ENCODE measurements around the gene ZNF175. TPM values are rescaled to one million over a fixed set of nuclear protein-coding genes. Genes with fewer than 3 reads are reported as not detected.

Gene ZNF175
- polyA plus RNA-seq, 1 of the 3 experiments (the other 2 are of a cell fraction), result 3.1 TPM

DNA sequence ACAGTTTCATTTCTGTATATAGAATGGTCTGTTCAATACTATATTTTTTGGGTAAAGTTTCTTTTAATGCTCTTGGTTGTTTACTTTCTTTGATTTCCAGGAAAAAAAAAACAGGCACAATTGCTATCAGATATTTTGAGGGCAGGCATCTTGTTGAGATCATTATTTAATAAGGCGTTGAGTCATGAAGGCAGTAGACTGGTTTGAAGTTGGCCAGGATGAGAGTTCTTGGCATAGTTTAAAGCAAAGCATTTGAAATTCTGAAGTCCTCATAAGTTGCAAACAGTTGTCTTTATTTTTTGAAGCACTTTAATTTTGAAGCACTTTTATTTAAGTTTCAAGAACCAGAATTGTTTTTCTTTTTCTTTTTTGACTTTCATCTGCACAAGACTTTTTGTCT is 2.6 kb upstream of the ZNF175 start (continued):
- TF ChIP-seq EZH2phosphoT487 (IDR thresholded peaks at IDR 0.05; ENCODE audit: borderline replicate concordance, low read depth), result no peak
- TF ChIP-seq MEF2A (IDR thresholded peaks at IDR 0.05; ENCODE audit: borderline replicate concordance, low read depth), result no peak

DNA sequence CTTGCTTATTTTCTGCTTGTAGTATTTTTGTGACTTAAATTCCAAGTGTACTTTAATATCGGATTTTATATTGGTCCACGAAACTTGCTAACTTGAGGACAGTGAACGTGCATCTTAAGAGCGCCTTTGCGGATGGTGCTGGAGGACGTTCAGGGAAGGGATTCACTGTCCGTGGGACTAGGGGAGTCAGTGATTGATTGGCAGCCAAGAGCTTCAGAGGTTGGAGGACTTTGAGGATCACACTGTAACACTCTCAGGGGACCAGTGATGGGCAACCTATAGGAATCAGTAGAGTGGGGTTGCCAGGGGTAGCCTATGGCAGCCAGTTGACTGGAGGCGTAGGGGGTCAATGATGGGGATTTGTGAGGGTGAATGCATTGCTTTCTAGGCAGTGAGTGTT is 516 bp downstream of the ZNF175 start:
- Histone ChIP-seq H4K20me1 (ENCODE audit: insufficient read depth) (no peaks in the 10 kb centered on the region), H3F3A (replicated peaks; ENCODE audit: insufficient read depth) (peaks cover 18% of the 10 kb centered on the region), H3K4me1 (ENCODE audit: control insufficient read depth in 1 of 2, insufficient read depth in 2 of 2, low read depth in 1 of 2, low read length in 1 of 2) (peaks cover 0 to 13% of the 10 kb centered on the region in 2 experiments; a peak in 2 of 4 replicates), H3K27me3 (ENCODE audit: insufficient read depth) (no peaks in the 10 kb centered on the region; the same call in 1 of the 2 replicates), H3K4me3 (ENCODE audit: low read depth in 2 of 2, low read length in 1 of 2) (peak overlapping the region; percentile 72 to 77), H3K9me3 (no peaks in the 10 kb centered on the region; the same call in 1 of the 2 replicates), H3K9ac (peak overlapping the region; percentile 72), H3K9me2 (no peaks in the 10 kb centered on the region), H3K27ac (ENCODE audit: low read depth in 2 of 2, low read length in 1 of 2) (peak overlapping the region in 1 of 2 experiments; percentile 62; a peak in 2 of 4 replicates), H3K36me3 (replicated peaks in 1 of 2; ENCODE audit: control insufficient read depth in 1 of 2, insufficient read depth in 2 of 2, low read length in 1 of 2) (peaks cover 26 to 29% of the 10 kb centered on the region in 2 experiments), H3K4me2 (peak overlapping the region; percentile 88), H2AFZ (ENCODE audit: low read depth) (peak overlapping the region; percentile 36; the same call in 1 of the 2 replicates), H3K79me2 (ENCODE audit: insufficient read depth) (peaks cover 52% of the 10 kb centered on the region)
- DNase-seq, result peak; percentile 20
- CTCF ChIA-PET, result interaction anchor here (1.1 to 1.2 kb wide), 2 partner anchors 13 to 85 kb away, joined by 3 read pairs; no protein-coding TSS in a partner anchor
- POLR2A ChIA-PET, result interaction anchor here (1.0 to 1.1 kb wide), 2 partner anchors 9 to 23 kb away, joined by 4 to 6 read pairs; no protein-coding TSS in a partner anchor
- 7% methylated on average over 8 of the region's 8 CpGs for WGBS (ENCODE audit: low lambda C conversion rate)
- TF ChIP-seq EZH2phosphoT487 (IDR thresholded peaks at IDR 0.05; ENCODE audit: borderline replicate concordance, low read depth) (no peak), NRF1 (IDR thresholded peaks at IDR 0.05; ENCODE audit: low read depth, low read length) (no peak), JUND (IDR thresholded peaks at IDR 0.05) (no peak), MXI1 (IDR thresholded peaks at IDR 0.05; ENCODE audit: low read depth, low read length) (no peak), FOXM1 (IDR thresholded peaks at IDR 0.05; ENCODE audit: low read depth) (no peak)
- TF ChIP-seq, protein P1, sequence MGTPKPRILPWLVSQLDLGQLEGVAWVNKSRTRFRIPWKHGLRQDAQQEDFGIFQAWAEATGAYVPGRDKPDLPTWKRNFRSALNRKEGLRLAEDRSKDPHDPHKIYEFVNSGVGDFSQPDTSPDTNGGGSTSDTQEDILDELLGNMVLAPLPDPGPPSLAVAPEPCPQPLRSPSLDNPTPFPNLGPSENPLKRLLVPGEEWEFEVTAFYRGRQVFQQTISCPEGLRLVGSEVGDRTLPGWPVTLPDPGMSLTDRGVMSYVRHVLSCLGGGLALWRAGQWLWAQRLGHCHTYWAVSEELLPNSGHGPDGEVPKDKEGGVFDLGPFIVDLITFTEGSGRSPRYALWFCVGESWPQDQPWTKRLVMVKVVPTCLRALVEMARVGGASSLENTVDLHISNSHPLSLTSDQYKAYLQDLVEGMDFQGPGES (IDR thresholded peaks at IDR 0.05; ENCODE audit: low read depth, low read length), result no peak
- TF ChIP-seq, protein P2, sequence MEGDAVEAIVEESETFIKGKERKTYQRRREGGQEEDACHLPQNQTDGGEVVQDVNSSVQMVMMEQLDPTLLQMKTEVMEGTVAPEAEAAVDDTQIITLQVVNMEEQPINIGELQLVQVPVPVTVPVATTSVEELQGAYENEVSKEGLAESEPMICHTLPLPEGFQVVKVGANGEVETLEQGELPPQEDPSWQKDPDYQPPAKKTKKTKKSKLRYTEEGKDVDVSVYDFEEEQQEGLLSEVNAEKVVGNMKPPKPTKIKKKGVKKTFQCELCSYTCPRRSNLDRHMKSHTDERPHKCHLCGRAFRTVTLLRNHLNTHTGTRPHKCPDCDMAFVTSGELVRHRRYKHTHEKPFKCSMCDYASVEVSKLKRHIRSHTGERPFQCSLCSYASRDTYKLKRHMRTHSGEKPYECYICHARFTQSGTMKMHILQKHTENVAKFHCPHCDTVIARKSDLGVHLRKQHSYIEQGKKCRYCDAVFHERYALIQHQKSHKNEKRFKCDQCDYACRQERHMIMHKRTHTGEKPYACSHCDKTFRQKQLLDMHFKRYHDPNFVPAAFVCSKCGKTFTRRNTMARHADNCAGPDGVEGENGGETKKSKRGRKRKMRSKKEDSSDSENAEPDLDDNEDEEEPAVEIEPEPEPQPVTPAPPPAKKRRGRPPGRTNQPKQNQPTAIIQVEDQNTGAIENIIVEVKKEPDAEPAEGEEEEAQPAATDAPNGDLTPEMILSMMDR (IDR thresholded peaks at IDR 0.05), result no peak

DNA sequence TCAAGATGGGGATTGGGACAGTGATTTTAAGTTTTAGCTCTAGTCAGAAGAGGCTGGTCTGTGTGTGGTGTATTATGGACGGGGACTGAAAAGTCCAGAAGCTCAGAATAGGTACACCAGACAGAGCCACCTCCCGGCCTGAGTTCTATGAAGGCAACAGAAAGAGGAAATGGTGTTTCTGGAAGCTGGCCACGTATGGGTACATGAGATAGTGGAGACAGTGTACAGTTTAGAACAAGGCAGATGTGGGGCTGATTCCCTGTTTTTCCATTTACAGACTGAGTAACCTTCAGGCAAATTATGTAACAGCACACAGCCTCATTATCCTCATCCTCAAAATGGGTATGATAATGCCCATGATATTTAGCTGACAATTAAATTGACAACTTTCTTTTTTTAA is 1.3 kb downstream of the ZNF175 start:
- Histone ChIP-seq H2AFZ (ENCODE audit: low read depth) (no peak overlapping the region), H3K9ac (peak overlapping the region; percentile 72)
- TF ChIP-seq, protein P2 (IDR thresholded peaks at IDR 0.05), result no peak
- TF ChIP-seq NRF1 (IDR thresholded peaks at IDR 0.05; ENCODE audit: low read depth, low read length) (no peak), SMC3 (IDR thresholded peaks at IDR 0.05; ENCODE audit: low read depth, low read length) (no peak), RCOR1 (IDR thresholded peaks at IDR 0.05; ENCODE audit: low read length) (no peak), RAD21 (IDR thresholded peaks at IDR 0.05; ENCODE audit: low read length) (no peak), FOSL2 (IDR thresholded peaks at IDR 0.05; ENCODE audit: borderline replicate concordance, low read depth) (no peak), YY1 (IDR thresholded peaks at IDR 0.05; ENCODE audit: low read depth) (no peak), EP300 (IDR thresholded peaks at IDR 0.05; ENCODE audit: borderline replicate concordance in 1 of 2, low read depth in 1 of 2, low read length in 1 of 2) (no peak), RXRA (IDR thresholded peaks at IDR 0.05; ENCODE audit: borderline replicate concordance, low read depth) (no peak), RFX5 (IDR thresholded peaks at IDR 0.05; ENCODE audit: low read length) (no peak), SIN3A (IDR thresholded peaks at IDR 0.05; ENCODE audit: borderline replicate concordance, low read depth, low read length) (no peak), JUND (IDR thresholded peaks at IDR 0.05) (no peak)
- TF ChIP-seq, protein P3, sequence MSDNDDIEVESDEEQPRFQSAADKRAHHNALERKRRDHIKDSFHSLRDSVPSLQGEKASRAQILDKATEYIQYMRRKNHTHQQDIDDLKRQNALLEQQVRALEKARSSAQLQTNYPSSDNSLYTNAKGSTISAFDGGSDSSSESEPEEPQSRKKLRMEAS (IDR thresholded peaks at IDR 0.05; ENCODE audit: low read depth), result no peak
- TF ChIP-seq, protein P4, sequence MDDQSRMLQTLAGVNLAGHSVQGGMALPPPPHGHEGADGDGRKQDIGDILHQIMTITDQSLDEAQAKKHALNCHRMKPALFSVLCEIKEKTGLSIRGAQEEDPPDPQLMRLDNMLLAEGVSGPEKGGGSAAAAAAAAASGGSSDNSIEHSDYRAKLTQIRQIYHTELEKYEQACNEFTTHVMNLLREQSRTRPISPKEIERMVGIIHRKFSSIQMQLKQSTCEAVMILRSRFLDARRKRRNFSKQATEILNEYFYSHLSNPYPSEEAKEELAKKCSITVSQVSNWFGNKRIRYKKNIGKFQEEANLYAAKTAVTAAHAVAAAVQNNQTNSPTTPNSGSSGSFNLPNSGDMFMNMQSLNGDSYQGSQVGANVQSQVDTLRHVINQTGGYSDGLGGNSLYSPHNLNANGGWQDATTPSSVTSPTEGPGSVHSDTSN (IDR thresholded peaks at IDR 0.05), result no peak

More for the DNA sequence above, 1.3 kb downstream of the ZNF175 start:
- peaks cover 18% of the 10 kb centered on the region for H3F3A ChIP-seq (replicated peaks; ENCODE audit: insufficient read depth)
- H3K36me3 ChIP-seq (replicated peaks in 1 of 2; ENCODE audit: control insufficient read depth in 1 of 2, insufficient read depth in 2 of 2, low read length in 1 of 2), result peaks cover 33 to 36% of the 10 kb centered on the region in 2 experiments
- CTCF ChIA-PET, result interaction anchor here (1.1 to 1.2 kb wide), 2 partner anchors 12 to 84 kb away, joined by 3 read pairs; no protein-coding TSS in a partner anchor
- no peaks in the 10 kb centered on the region; the same call in 1 of the 2 replicates for H3K9me3 ChIP-seq
- H4K20me1 ChIP-seq (ENCODE audit: insufficient read depth), result no peaks in the 10 kb centered on the region
- POLR2A ChIA-PET, result no interaction called here
- peaks cover 0 to 13% of the 10 kb centered on the region in 2 experiments; a peak in 2 of 4 replicates for H3K4me1 ChIP-seq (ENCODE audit: control insufficient read depth in 1 of 2, insufficient read depth in 2 of 2, low read depth in 1 of 2, low read length in 1 of 2)
- H3K79me2 ChIP-seq (ENCODE audit: insufficient read depth), result peaks cover 58% of the 10 kb centered on the region
- H3K4me3 ChIP-seq (ENCODE audit: low read depth in 2 of 2, low read length in 1 of 2), result peak overlapping the region; percentile 72 to 77
- no peak for DNase-seq
- peak overlapping the region in 1 of 2 experiments; percentile 62; a peak in 1 of 4 replicates for H3K27ac ChIP-seq (ENCODE audit: low read depth in 2 of 2, low read length in 1 of 2)
- H3K4me2 ChIP-seq, result peak overlapping the region; percentile 88
- H3K27me3 ChIP-seq (ENCODE audit: insufficient read depth), result no peaks in the 10 kb centered on the region
- H3K9me2 ChIP-seq, result no peaks in the 10 kb centered on the region
- 64% methylated on average over 3 of the region's 3 CpGs for WGBS (ENCODE audit: low lambda C conversion rate)

All from SK-N-SH (cell line).